Thymus (tissue), 11 donors: ENCODE data around the gene RAN. TPM values are rescaled to one million over a fixed set of nuclear protein-coding genes. Genes with fewer than 3 reads are reported as not detected.

Experiments used
- DNase-seq, 9 donors: peaks; one replicate each; pipeline ENCODE4 v3.0.0-alpha.2; 2013; ENCODE audit warnings: low spot score in 9 of 9, low read depth in 6 of 9, missing footprints in 1 of 9
- H3K27ac ChIP-seq, 2 donors: one replicate each; pipeline ENCODE4 v1.5.1; 2013; ENCODE audit warnings: control low read depth in 1 of 2, low read depth in 1 of 2, low read length in 1 of 2, mild to moderate bottlenecking in 1 of 2, moderate library complexity in 1 of 2
- H3K27me3 ChIP-seq, 2 donors: one replicate each; pipeline ENCODE4 v1.5.1; 2013; ENCODE audit warnings: low read length in 1 of 2; ENCODE audit not compliant: control insufficient read depth in 2 of 2, insufficient read depth in 1 of 2
- H3K36me3 ChIP-seq, 2 donors: one replicate each; pipeline ENCODE4 v1.5.1; 2013; ENCODE audit warnings: low read length in 1 of 2, mild to moderate bottlenecking in 1 of 2, moderate library complexity in 1 of 2; ENCODE audit not compliant: control insufficient read depth in 2 of 2, insufficient read depth in 2 of 2
- H3K4me1 ChIP-seq, 2 donors: one replicate each; pipeline ENCODE4 v1.5.1; 2013; ENCODE audit warnings: low read length in 2 of 2; ENCODE audit not compliant: control insufficient read depth in 2 of 2, insufficient read depth in 2 of 2
- H3K4me3 ChIP-seq, 2 donors: one replicate each; pipeline ENCODE4 v1.5.1; 2013; ENCODE audit warnings: low read length in 2 of 2, control low read depth in 1 of 2, mild to moderate bottlenecking in 1 of 2
- H3K9me3 ChIP-seq, 2 donors: one replicate each; pipeline ENCODE4 v1.5.1; 2013; ENCODE audit warnings: low read length in 1 of 2, mild to moderate bottlenecking in 1 of 2; ENCODE audit not compliant: control insufficient read depth in 2 of 2, insufficient read depth in 1 of 2
- WGBS: extraction: QIAGEN DNeasy Blood & Tissue Kit; methylation state at CpG from one replicate; pipeline ENCODE4 v1.1.7; 2013; 5-methylcytosine and 5-hydroxymethylcytosine counted together
- polyA plus RNA-seq: library from polyadenylated mRNA; stranded (reverse); fragments of 200-250 nt; gene quantifications from one replicate; pipeline ENCODE4 v1.2.3, GENCODE V29; 2013
- total RNA-seq: library from RNA; stranded (reverse); fragments of 120-200 nt; gene quantifications from one replicate; pipeline ENCODE4 v1.2.4, GENCODE V29; 2013
- donor health status: healthy.

RAN gene
- total and polyA plus RNA-seq, 2 donors = 295 to 1,047 TPM

- no peak for DNase-seq
Measured at GRCh38 chr12:130911193-130911592, 39.3 kb downstream of the RAN start.

DNA sequence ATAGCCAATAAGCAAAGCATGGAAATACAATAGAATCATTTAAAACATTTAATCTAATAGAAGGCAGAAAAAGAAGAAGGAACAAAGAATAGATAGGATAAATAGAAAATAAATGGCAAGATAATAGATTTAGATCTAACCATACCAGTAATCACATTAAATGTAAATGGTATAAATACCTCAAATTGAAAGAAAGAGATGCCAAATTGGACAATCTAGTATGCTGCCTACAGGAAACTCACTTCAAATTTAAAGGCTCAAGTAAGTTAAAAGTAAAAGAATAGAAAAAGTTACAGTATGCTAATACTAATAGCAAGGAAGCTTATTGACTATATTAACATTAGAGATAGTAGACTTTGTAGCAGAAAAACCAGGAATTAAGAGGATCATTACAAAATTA is 40.1 kb downstream of the RAN start:
- Histone ChIP-seq H3K4me1 (no peaks in the 10 kb centered on the region), H3K27me3 (peaks cover 5 to 18% of the 10 kb centered on the region in 2 donors), H3K27ac (no peak overlapping the region), H3K4me3 (no peak overlapping the region), H3K9me3 (peaks cover 0 to 2% of the 10 kb centered on the region in 2 donors), H3K36me3 (no peaks in the 10 kb centered on the region)
- no peak for DNase-seq

More at GRCh38 chr12:130911193-130911592, 39.3 kb downstream of the RAN start:
- H3K27ac ChIP-seq = no peak overlapping the region
- H3K9me3 ChIP-seq = peaks cover 0 to 2% of the 10 kb centered on the region in 2 donors
- no peaks in the 10 kb centered on the region for H3K36me3 ChIP-seq
- no peak overlapping the region for H3K4me3 ChIP-seq
- WGBS = 53% methylated on average over 1 of the region's 1 CpG
- peaks cover 4 to 12% of the 10 kb centered on the region in 2 donors for H3K27me3 ChIP-seq
- no peaks in the 10 kb centered on the region for H3K4me1 ChIP-seq

DNA sequence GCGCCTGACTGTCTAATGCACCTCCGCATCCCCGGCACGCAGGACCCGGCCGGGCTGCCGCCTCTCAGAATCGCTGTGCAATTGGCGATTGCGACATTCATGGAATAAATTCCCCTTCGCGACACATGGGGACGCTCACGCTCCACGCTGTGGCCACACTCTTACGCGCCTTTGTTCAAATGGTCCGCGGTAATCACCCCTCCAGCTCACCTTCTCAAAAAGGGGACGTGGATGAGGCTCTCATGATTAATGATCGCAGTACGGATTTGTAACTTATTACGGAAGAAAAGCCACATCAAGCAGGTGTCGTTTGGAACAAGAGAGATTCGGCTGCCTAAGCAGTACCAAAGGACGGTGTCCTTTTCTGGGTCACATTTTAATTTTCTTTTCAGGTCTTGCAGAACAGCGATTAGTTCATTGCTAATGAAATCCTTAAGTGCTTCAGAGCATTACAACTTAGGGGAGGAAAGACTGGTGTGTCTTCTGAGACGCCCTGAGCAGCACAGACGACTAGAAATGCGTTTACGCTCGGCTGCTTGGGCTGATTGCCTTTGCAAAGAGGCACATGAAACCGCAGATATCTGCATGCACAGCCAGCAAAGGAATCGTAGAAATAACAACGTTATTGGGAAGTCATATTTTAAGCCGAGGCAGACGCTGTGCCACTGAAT is 44.5 kb downstream of the RAN start:
- Histone ChIP-seq H3K27me3 (peaks cover 8 to 33% of the 10 kb centered on the region in 2 donors), H3K27ac (no peak overlapping the region), H3K4me1 (no peaks in the 10 kb centered on the region), H3K4me3 (no peak overlapping the region), H3K9me3 (peaks cover 0 to 1% of the 10 kb centered on the region in 2 donors), H3K36me3 (no peaks in the 10 kb centered on the region)
- WGBS = 28% methylated on average over 37 of the region's 37 CpGs
- peak in 3 of 9 donors; percentile 2 to 36 (median 33) for DNase-seq

GRCh38 chr12:130917607-130918006 is 45.7 kb downstream of the RAN start:
- H3K27ac ChIP-seq = no peak overlapping the region
- H3K4me3 ChIP-seq = no peak overlapping the region
- no peaks in the 10 kb centered on the region for H3K36me3 ChIP-seq
- peaks cover 0 to 1% of the 10 kb centered on the region in 2 donors for H3K9me3 ChIP-seq
- no peaks in the 10 kb centered on the region for H3K4me1 ChIP-seq
- H3K27me3 ChIP-seq = peaks cover 8 to 33% of the 10 kb centered on the region in 2 donors
- no peak for DNase-seq
- WGBS = 93% methylated on average over 13 of the region's 13 CpGs

DNA sequence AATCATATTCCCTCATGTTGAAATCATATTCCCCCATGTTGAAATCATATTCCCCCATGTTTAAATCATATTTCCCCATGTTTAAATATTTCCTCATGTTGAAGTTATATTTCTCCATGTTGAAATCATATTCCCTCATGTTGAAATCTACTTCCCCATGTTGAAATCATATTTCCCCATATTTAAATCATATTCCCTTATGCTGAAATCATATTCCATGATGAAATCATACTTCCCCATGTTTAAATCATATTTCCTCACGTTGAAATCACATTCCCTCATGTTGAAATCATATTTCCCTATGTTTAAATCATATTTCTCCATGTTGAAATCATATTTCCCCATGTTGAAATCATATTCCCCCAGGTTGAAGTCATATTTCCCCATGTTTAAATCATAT is 47.2 kb downstream of the RAN start:
- no peak overlapping the region for H3K4me3 ChIP-seq
- H3K27me3 ChIP-seq = peaks cover 8 to 32% of the 10 kb centered on the region in 2 donors
- no peaks in the 10 kb centered on the region for H3K36me3 ChIP-seq
- peaks cover 0 to 1% of the 10 kb centered on the region in 2 donors for H3K9me3 ChIP-seq
- no peak overlapping the region for H3K27ac ChIP-seq
- no peaks in the 10 kb centered on the region for H3K4me1 ChIP-seq
- no peak for DNase-seq
- WGBS = 50% methylated on average over 1 of the region's 1 CpG

- no peak for DNase-seq
- no peaks in the 10 kb centered on the region for H3K4me1 ChIP-seq
- H3K4me3 ChIP-seq = no peak overlapping the region
- WGBS = 91% methylated on average over 15 of the region's 15 CpGs
- no peaks in the 10 kb centered on the region for H3K36me3 ChIP-seq
- peaks cover 8 to 31% of the 10 kb centered on the region in 2 donors for H3K27me3 ChIP-seq
- H3K27ac ChIP-seq = no peak overlapping the region
- H3K9me3 ChIP-seq = peaks cover 0 to 1% of the 10 kb centered on the region in 2 donors
Measured at GRCh38 chr12:130920119-130920703, 48.3 kb downstream of the RAN start.

GRCh38 chr12:130920723-130921381 is 49.0 kb downstream of the RAN start:
- Histone ChIP-seq H3K36me3 (no peaks in the 10 kb centered on the region), H3K27me3 (peaks cover 8 to 25% of the 10 kb centered on the region in 2 donors), H3K9me3 (peaks cover 0 to 1% of the 10 kb centered on the region in 2 donors), H3K27ac (no peak overlapping the region), H3K4me1 (no peaks in the 10 kb centered on the region), H3K4me3 (no peak overlapping the region)
- 87% methylated on average over 8 of the region's 8 CpGs for WGBS
- DNase-seq = no peak

GRCh38 chr12:130922511-130922953 is 50.7 kb downstream of the RAN start:
- Histone ChIP-seq H3K36me3 (no peaks in the 10 kb centered on the region), H3K4me3 (no peak overlapping the region), H3K27ac (no peak overlapping the region), H3K9me3 (peaks cover 0 to 1% of the 10 kb centered on the region in 2 donors), H3K27me3 (peaks cover 0 to 11% of the 10 kb centered on the region in 2 donors), H3K4me1 (no peaks in the 10 kb centered on the region)
- 82% methylated on average over 4 of the region's 4 CpGs for WGBS
- no peak for DNase-seq
